Putamen (tissue), 1 donor: ENCODE data around the gene NUDT5.
"Not testable (repeated sequence)": the region's sequence is repeated elsewhere in the genome, so short reads cannot be mapped to it uniquely, and the experiment has no call there.

Experiments
- DNase-seq: peaks from one replicate; pipeline ENCODE4 v3.0.0-alpha.2; 2016; ENCODE audit warnings: low spot score

The NUDT5 gene

DNA sequence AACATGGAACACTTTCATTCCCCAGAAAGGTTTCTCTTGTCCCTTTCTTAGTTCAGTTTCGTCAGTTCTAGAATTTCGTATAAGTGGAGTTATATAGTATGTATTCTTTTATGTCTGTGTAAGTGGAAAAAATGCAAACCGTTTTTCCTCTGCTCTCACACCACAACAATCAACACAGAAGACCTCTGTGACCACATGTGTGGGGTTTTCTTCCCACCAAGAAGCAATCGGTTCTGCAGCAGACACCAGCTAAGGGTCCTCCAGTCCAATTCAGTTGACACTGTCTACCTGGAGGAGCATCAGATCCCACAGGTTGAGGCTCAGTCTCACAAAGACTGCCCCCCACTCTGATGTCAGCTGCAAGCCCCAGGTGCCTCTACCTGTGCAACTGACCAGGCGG, 6.5 kb upstream of the NUDT5 start:
- DNase-seq, result no peak

DNA sequence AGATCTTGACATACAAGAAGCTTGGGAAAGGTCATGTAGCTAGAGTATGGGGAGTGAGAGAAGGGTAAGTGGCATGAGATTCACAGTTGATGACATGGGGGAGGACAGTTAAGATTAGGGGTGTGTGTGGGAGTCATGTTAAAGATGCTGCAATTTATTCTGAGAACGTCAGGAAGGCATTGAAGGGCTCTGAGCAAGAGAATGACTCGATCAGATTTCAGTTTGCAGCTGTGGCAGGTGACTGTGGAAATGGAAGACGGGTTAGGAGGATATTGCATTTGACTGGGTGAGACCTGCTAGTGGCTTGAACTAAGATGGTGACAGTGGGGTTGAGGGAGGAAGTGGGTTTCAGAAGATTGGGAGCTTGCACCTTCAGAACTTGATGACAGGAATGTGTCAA, 5.9 kb upstream of the NUDT5 start:
- peak; percentile 78 for DNase-seq

DNA sequence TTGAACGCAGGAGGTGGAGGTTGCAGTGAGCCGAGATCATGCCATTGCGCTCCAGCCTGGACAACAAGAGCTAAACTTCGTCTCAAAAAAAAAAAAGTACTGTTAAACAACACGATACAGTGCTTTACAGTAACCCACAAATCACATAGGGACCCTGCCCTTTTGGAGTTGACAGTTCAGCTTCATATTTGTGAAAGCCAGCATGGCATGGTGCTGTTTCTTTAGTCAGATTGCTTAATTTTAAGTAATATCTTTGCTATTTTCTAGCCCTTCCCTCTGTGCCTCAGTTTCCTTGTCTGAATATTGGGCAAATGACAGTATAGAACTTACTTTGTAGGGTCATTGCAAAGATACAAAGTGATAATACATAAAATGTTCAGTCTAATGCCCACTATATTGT, 5.2 kb upstream of the NUDT5 start:
- no peak for DNase-seq

DNA sequence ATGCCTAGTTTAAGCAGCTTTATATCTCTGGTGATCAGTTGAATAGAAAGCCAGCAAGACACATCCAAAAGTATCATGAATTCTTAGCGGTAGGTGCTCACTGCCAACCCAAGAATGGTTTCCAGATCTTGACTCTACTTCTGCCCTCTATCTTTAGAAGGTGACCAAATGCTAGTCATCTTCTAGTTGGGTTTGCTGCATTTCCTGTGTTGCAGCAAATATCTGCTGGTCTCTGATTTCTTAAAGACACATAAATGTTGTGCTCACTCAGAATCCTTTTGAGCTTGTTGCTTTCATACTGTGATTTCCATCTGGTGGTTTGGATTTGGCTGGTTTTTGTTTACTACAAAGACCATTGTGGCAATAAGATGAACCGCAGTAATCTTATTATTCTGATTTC, 2.5 kb upstream of the NUDT5 start:
- no peak for DNase-seq

DNA sequence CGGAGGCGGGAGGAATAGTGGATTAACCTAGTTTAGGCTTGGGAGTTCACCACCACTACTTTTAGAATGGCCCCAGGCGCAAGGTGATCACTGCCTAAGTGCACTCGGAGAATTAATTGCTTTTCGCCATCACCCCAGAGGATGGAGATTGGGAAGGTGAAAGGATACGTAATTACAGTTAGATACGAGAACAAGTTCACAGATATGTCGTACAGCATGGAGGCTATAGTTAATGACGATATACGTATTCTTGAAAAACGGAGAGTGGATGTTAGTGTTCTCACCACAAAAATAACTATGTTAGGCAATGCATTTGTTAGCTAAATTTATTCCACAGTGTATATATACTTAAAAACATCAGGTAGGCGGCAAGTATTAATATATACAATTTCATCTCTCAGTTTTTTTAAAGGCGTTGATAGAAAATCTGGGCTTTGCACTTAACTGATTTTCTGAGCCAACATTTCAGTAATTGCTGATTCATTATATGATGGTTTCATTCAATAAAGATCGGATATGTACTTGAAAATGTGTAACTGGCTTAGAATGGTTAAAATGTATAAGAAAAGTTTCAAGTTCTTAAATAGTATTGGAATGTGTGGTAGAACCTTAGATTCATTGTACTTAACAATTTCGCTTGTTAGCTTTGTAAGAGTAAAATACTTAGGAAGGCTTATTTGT, 980 bp upstream of the NUDT5 start:
- no peak for DNase-seq

DNA sequence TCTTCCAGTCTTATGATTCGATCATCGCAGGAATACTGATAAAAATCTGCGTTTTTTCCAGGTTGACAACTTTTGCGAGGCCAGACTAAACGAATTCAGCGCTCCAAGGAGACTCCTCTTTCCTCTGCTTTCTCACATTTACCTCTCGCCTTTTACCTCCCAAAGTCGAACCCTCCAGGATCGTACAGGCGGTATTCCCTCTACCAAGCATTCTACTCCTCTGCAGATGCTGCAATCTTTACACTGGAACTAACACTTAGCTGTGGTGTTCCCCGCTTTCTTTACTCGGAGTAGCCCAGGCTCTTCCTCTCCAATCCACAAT, 449 bp downstream of the NUDT5 start:
- no peak for DNase-seq

DNA sequence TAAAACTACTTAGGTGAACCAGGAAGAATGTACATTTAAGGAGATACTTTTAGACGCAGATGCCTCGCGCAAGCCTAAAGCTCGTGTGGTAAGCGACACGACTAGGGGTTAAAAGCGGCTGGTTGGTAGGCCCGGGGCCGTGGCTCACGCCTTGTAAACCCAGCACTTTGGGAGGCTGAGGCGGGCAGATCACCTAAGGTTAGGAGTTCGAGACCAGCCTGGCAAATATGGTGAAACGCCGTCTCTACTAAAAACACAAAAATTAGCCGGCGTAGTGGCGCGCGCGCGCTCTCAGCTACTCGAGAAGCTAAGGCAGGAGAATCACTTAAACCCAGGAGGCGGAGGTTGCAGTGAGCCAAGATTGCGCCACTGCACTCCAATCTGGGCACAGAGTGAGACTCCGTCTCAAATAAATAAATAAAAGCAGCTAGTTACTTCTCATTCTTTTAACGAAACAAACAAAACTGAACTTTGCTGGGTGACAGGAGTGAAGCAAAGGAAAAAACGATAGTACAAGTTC, 879 bp downstream of the NUDT5 start:
- no peak for DNase-seq

DNA sequence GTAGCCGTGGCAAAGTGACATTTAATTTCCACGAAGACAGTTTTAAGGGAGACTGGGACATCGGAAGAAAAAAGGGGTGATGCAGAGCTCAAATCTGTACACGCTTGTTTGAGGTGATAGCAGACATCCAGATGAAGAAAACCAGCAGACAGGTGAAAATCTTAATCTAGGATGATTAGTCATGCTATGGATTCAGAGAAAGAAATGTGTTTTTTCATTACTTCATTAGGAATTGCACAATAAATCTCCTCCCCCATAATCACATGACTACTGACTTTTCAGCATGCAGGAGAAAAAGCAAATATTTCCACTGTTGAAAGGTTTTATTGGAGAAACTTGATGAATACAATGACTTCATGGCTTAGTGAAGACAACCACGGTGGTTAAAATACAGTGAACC, 2.5 kb downstream of the NUDT5 start:
- DNase-seq, result peak; percentile 38

DNA sequence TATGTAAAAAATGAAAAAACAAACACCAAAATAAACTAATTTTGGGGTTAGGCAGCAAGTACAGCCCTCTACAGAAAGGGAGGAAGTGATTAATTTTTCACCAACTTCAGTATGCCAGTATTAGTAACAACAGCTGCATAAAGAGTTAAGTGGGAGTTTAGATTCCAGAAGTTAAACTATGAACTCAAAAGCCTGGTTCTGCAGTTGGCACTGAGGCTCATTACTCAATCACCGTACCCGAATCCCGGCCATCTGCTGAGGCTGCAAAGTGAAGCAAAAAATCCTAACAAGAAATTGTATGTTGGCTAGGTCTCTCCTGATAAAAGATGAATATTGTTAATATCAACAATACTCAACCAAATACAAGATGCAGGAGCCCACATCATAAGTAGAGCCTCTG, 4.0 kb downstream of the NUDT5 start:
- no peak for DNase-seq

DNA sequence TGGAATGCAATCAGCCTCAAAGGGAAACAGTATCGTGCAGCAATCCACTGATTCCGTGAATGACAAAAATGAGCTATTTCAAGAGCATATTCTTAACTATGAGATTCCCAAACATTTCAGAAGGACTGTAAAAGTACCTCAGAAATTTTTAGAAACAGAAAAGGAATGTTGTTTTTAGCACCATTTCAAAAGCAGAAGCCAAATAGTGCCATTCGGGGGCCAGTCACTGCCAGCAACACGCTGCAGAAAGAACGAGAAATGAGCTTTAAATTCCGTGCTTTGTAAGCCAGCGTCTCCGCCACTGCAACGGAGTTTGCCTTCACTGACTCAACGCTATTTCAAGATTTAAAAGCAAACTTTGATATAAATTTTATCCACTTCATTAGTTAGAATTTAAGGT, 6.3 kb downstream of the NUDT5 start:
- no peak for DNase-seq

DNA sequence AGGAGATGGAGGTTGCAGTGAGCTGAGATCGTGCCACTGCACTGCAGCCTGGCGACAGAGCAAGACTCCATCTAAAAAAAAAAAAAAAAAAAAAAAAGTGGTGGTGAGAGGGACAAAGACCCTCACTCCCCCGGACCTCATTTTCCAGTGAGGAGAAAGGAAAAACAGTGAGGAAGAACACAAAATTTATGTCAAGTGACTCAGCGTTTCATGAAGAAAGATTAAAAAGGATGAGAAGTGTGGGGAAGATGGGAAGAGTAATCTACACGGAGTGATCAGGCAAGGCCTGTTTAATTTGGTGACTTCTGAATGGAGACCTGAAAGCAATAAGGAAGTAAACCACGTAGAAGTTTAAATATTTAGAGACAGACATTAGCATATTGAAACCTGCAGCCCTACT, 7.0 kb downstream of the NUDT5 start:
- no peak for DNase-seq

DNA sequence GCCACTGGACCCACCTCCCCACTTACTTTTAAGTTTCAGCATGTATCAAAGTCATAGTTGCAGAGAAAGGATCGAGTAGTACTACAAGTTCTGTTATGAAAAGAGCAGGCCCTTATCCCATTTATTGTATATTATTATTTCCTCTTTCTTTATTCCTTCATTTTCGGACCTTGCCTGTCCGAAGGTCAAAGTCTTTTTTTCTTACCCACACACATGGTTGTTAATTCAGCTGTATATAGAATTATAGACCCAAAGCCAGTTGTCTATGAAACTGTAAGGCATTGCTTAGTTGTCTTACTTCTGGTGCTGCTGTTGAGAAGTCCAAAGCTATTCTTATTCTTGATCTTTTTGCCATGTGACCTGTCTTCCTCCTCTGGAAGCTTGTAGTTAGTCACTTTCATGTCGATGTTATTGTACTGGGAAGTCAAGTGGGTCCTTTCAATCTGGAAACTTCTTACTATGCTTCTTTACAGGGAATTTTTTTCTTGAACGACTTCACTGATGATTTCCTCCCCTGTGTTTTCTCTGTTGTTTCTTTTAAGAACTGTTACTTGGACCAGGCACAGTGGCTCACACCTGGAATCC, 8.3 kb downstream of the NUDT5 start:
- DNase-seq, result no peak

DNA sequence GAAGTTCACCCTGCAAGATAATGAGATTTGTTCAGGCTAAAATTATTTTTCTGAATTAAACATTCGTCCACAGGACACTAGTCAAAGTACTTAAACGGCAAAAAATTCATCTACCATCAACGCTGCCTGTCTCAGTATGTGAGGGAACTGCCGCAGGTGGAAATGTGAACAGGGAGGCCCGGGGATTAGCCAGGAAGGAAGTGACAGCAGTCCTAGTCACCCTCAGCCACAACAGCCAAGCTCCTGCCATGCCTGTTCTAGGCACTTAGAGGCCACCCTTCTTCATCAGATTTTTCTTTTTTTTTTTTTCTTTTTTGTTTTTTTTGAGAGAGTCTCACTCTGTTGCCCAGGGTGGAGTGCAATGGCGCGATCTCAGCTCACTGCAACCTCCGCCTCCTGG, 9.4 kb downstream of the NUDT5 start:
- no peak for DNase-seq

DNA sequence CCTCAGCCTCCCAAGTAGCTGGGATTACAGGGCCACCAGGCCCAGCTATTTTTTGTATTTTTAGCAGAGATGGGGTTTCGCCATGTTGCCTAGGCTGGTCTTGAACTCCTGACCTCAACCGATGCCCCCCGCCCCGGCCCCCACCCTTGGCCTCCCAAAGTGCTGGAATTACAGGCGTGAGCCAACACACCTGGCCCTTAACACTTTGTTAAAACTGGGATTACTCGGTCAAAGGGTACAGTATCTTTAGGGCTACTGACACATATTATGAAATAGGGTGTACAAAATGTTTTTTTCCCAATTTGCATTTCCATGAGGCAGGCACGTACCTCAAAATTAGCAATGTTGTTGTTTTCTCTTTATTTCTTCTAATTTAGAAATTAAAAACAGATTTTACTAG, 11.5 kb downstream of the NUDT5 start:
- DNase-seq, result no peak

DNA sequence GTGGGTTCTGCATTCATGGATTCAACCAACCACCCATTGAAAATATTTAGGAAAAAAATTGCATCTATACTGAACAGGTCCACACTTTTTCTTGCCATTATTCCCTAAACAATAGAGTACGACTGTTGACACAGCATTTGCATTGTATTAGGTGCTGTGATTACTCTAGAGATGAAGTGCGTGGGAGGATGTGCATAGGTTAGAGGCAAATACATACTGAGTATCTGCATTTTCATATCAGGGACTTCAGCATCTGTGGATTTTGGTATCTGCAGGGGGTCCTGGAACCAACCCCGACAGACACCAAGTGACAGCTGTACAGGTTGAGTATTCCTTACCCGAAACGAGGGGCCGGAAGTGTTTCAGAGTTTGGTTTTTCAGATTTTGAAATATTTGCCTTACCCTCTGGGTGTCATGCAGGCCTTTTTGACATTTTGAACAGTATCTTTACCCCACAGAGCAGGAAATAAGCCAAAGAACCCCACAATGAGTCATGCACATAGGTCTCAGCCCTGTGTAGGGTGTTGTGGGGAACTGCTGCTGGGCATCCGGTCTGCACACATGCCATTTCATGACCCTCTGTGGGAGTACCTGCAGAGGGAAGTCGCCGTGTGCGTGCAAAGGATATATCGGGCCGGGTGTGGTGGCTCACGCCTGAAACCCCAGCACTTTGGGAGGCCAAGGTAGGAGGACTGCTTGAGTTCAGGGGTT, 14.5 kb downstream of the NUDT5 start:
- no peak for DNase-seq

DNA sequence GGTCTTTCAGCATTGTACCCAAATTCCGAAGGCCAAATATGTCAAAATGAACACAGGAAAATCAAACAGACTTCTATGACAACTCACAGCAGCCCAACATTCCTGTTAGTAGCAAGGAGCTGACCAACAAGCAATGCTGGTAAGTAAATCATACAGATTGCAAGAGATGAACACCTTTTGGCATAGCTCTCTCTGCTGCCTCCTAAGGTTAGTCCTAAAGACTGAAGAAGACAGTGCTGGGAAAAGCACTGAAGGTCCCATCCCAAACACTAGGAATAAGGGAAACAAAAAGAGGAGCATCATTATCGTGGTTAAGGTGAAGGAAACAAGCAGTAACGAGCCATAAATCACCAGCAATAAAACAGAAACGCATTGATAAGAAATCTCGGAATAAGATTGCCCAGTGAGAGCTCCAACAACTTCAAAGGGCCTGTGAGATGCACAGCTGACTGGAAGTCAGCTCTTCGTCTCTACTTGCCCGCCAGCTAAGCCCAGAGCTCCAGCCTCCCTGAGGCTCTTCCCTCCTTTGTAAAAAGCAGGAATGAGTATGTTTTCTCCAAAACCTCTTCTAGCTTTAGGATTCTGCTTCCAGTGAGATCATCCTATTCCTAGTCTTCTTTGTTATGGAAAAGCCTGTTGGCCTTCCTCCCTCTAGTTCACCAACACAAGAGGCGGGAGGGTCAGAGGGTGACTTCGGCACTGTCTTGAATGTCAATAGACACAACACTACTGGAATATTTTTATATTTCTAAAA, 15.3 kb downstream of the NUDT5 start:
- no peak for DNase-seq

DNA sequence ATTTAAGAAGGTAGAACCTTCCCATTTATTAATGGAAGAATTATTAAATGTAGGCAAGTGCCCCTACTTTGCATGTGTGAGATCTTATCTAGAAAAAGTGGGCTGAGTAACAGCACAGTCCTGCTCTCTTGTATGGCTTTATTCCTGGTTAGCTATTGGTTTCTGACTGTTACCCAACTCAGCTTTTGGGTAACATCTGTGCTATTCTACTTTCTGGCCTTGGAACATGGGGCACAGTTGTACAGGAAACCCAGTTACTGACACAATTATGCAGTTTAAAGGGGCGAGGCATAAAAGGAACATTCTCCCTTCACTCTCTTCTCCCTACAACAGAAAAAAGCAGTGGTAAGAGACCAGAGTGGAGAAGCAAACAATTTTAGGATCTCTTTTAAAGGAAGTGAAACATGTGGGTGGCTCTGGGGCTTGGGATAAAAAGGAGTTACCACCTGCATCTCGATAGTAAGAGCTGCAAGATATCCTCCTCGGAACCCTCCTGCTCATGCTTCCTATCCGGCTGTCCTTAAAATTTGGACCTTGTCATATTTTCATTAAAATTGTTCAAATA, 16.0 kb downstream of the NUDT5 start:
- DNase-seq, result no peak

DNA sequence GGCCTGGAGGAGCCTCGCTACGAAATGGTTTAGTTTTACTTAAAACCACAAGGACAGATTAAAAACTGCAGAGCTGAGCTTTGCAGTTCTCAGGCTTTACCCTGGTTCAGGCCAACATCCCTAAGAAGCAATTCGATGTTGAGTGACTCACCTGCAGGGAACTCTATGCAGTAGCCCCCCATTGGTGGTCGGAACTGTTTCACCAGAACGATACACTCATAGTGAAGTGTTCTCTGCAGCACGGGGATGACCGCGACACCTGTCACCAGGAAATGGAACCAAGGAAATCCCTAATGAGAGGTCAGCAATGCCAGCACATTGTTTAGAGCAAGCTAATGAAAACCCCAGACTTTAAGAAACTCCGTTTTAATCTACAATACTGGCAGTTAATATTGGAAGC, 18.0 kb downstream of the NUDT5 start:
- no peak for DNase-seq

DNA sequence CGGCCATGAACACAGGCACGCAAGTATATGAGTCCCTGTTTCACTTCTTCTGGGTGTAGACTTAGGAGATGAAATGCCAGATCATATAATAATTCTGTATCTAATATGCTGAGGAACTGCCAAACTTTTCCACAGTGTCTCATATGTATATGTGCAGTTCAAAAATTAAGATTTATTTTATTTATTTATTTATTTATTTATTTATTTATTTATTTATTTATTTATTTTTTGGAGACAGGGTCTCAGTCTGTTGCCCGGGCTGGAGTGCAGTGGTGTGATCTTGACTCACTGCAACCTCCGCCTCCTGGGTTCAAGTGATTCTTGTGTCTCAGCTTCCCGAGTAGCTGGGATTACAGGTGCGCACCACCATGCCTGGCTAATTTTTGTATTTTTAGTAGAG, 24.2 kb downstream of the NUDT5 start:
- not testable (repeated sequence) for DNase-seq

DNA sequence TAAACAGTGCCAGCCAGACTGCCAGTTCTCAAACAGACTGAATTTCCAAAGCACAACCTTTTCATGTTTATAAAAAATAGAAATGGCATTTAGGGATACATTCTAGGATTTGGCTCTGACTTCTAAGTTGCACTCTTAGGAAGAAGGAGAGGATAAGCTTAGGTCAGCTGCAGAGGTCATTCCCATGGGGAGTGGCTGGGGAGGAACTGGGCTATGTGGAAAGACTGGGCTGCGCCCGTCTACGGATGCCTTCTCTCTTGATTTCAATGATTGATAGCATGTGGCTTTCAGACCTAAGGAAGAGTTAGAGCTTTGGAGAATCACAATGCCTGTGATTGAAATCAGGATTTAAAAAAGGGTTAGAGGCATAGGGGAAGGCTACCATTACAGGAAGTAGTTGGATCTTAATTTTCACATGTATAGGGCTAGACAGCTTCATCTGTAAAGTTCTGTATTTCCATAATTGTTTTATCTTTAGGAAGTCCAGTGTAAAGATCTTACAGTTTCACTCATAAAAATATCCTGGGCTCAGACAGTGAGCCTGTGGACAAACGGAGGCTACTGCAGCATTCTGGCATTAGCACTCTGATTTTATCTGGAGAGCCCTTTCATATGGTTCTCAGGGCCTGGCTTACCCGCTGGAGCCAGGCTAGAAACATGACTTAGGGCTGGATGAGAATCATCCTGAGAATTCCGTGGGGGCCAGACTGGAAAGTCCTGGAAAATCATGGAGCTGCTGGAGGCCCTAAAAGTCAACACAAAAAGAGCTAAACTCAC, 29.5 kb downstream of the NUDT5 start:
- no peak for DNase-seq

DNA sequence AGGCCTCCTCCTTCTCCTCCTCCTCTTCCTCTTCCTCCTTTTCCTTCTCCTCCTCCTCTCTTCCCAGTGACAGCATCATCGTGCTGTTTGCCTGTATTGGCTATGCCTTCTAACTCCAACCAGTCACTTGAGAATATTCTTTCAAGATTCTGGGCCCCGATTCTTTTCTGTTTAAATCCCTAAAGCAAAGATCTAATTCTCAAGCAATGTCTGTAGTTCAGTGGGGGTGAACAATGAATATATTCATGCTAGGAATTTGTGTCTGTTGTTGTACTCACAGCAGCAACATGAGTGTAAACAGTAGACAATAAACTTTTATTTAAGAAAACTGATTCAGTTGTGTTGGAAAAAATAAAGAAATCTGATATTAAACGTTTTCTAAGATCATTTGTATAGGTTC, 30.7 kb downstream of the NUDT5 start:
- peak; percentile 17 for DNase-seq

DNA sequence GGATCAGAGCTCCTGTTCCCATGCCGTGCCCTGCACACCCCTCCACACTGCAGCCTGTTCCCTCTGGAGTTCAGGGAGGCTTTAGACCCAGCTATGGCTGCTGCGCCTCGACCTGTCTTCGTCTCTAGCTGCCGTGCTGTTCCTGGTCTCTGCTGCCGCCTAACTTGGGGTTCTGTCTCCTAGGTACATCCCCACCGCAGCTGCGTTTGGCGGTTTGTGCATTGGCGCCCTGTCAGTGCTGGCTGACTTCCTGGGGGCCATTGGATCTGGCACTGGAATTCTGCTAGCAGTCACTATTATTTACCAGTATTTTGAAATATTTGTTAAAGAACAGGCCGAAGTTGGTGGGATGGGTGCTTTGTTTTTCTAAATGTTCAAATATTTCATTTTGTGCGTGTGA, 31.6 kb downstream of the NUDT5 start:
- DNase-seq, result no peak
